Measurements from ENCODE around the gene POU2F2.

- TF ChIP-seq CTCF (conservative IDR thresholded peaks at IDR 0.05) (no peak), EZH2 (IDR thresholded peaks at IDR 0.05; ENCODE audit: low read depth) (no peak)
These were observed 35.9 kb downstream of the POU2F2 start for GRCh38 chr19:42096255-42096837.
